Coronary artery (tissue), 2 donors: ENCODE data around the gene TSPAN13.

Experiments used
- DNase-seq: peaks from one replicate; pipeline ENCODE4 v3.0.0-alpha.2; 2017; ENCODE audit warnings: low spot score
- H3K27ac ChIP-seq, 2 donors: fragments of 200-600 bp; sonication (generic); one replicate each; pipeline ENCODE4 v1.5.1; 2016 to 2019
- H3K4me3 ChIP-seq: fragments of 200-600 bp; sonication (generic); 2 replicates; pipeline ENCODE4 v1.5.1; 2016; ENCODE audit warnings: mild to moderate bottlenecking, moderate library complexity
- TF ChIP-seq, protein P1 (sequence below): fragments of 200-600 bp; sonication (generic); IDR thresholded peaks from one replicate; pipeline ENCODE4 v1.5.1; 2019; ENCODE audit warnings: antibody characterized with exemption

Gene TSPAN13

GRCh38 chr7:16774294-16774693 is 20.7 kb downstream of the TSPAN13 start:
- Histone ChIP-seq H3K4me3 (no peak overlapping the region), H3K27ac (no peak overlapping the region)
- TF ChIP-seq, protein P1, sequence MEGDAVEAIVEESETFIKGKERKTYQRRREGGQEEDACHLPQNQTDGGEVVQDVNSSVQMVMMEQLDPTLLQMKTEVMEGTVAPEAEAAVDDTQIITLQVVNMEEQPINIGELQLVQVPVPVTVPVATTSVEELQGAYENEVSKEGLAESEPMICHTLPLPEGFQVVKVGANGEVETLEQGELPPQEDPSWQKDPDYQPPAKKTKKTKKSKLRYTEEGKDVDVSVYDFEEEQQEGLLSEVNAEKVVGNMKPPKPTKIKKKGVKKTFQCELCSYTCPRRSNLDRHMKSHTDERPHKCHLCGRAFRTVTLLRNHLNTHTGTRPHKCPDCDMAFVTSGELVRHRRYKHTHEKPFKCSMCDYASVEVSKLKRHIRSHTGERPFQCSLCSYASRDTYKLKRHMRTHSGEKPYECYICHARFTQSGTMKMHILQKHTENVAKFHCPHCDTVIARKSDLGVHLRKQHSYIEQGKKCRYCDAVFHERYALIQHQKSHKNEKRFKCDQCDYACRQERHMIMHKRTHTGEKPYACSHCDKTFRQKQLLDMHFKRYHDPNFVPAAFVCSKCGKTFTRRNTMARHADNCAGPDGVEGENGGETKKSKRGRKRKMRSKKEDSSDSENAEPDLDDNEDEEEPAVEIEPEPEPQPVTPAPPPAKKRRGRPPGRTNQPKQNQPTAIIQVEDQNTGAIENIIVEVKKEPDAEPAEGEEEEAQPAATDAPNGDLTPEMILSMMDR, result no peak

GRCh38 chr7:16774986-16775385 is 21.4 kb downstream of the TSPAN13 start:
- Histone ChIP-seq H3K27ac (no peak overlapping the region), H3K4me3 (no peak overlapping the region)
- TF ChIP-seq, protein P1, result no peak
- DNase-seq, result no peak

More at GRCh38 chr7:16774294-16774693, 20.7 kb downstream of the TSPAN13 start:
- no peak for DNase-seq

- no peak for DNase-seq
- Histone ChIP-seq H3K4me3 (no peak overlapping the region), H3K27ac (no peak overlapping the region)
- TF ChIP-seq, protein P1, result no peak
These were observed 22.5 kb downstream of the TSPAN13 start for GRCh38 chr7:16776053-16776452.

DNA sequence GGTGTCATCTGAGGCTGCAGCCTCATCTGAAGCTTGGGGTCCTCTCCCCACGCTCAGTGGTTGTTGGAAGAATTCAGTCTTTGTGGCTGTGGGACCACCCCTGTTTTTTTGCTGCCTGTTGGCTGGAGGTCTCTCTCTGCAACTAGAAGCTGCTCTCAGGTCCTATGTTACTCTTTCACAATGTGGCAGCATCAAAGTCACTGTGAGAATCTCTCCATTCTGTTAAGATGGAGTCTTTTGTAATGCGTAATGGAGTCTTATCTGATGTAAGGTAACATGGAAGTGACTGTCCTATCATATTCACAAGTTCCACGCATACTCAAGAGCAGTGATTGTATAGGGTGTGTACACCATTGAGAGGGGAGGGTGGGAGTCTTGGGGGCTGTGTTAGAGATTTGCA is 24.9 kb downstream of the TSPAN13 start:
- TF ChIP-seq, protein P1, result no peak
- no peak overlapping the region for H3K27ac ChIP-seq
- no peak for DNase-seq
- H3K4me3 ChIP-seq, result no peak overlapping the region

- DNase-seq, result no peak
- TF ChIP-seq, protein P1, result no peak
- no peak overlapping the region for H3K27ac ChIP-seq
- H3K4me3 ChIP-seq, result no peak overlapping the region
These were observed 25.5 kb downstream of the TSPAN13 start for GRCh38 chr7:16779051-16779450.

GRCh38 chr7:16780596-16780995 is 27.0 kb downstream of the TSPAN13 start:
- H3K27ac ChIP-seq, result no peak overlapping the region
- H3K4me3 ChIP-seq, result no peak overlapping the region
- TF ChIP-seq, protein P1, result no peak
- no peak for DNase-seq

DNA sequence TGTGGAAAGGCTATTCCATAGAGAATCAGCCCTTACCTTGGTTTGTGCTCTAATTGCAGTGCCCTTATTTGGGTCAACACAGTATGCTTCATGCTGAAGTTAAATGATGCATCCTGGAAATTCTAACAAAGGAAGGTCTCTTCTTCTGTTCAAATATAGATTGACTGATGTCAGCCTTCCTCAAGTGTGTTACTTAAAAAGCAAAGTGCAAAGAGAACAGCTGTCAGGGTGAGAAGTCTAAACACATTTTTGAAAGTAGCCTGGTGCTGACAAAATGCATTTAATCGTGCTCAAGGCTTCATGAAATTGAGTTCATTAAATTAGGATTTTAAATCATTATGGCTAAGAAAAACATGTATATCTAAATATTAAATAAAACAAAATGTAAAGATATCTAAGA is 31.8 kb downstream of the TSPAN13 start:
- Histone ChIP-seq H3K27ac (no peak overlapping the region), H3K4me3 (no peak overlapping the region)
- TF ChIP-seq, protein P1, result no peak
- DNase-seq, result no peak
